Immature natural killer cell (primary cell): ENCODE measurements around the gene INAFM2. TPM values are rescaled to one million over a fixed set of nuclear protein-coding genes. Genes with fewer than 3 reads are reported as not detected.

Experiments used
- DNase-seq, 3 donors: peaks; one replicate each; pipeline ENCODE4 v3.0.0; 2022; ENCODE audit warnings: mixed read lengths in 1 of 3
- H3K27ac Mint-ChIP-seq, 6 donors: one replicate each; pipeline ENCODE4 v1.8.0; 2020; ENCODE audit warnings: mixed read lengths in 6 of 6, mild to moderate bottlenecking in 5 of 6, inconsistent platforms in 4 of 6, moderate library complexity in 3 of 6
- H3K27me3 Mint-ChIP-seq, 3 donors: one replicate each; pipeline ENCODE4 v1.8.0; 2020 to 2021; ENCODE audit warnings: low read depth in 3 of 3, mild to moderate bottlenecking in 3 of 3, mixed read lengths in 3 of 3, moderate library complexity in 3 of 3, inconsistent platforms in 1 of 3
- H3K36me3 Mint-ChIP-seq, 3 donors: one replicate each; pipeline ENCODE4 v1.8.0; 2020; ENCODE audit warnings: mixed read lengths in 3 of 3, inconsistent platforms in 2 of 3, mild to moderate bottlenecking in 2 of 3
- H3K4me1 Mint-ChIP-seq, 2 donors: one replicate each; pipeline ENCODE4 v1.8.0; 2020; ENCODE audit warnings: inconsistent platforms in 2 of 2, mild to moderate bottlenecking in 2 of 2, mixed read lengths in 2 of 2, moderate library complexity in 1 of 2
- H3K4me3 Mint-ChIP-seq, 5 donors: one replicate each; pipeline ENCODE4 v1.8.0; 2020; ENCODE audit warnings: mild to moderate bottlenecking in 5 of 5, mixed read lengths in 5 of 5, inconsistent platforms in 3 of 5, moderate library complexity in 3 of 5
- H3K9me3 Mint-ChIP-seq, 6 donors: one replicate each; pipeline ENCODE4 v1.8.0; 2020; ENCODE audit warnings: mild to moderate bottlenecking in 6 of 6, mixed read lengths in 6 of 6, inconsistent platforms in 4 of 6, moderate library complexity in 3 of 6
- polyA plus RNA-seq, 3 donors: library from polyadenylated mRNA; unstranded; fragments of 300-500 nt; fragmentation: Illumina TruSeq; gene quantifications; one replicate each; pipeline ENCODE4 v1.2.3, GENCODE V29; 2021

The INAFM2 gene
- polyA plus RNA-seq, 3 donors from 2014 or later = 3.2 to 3.5 (median 3.2) TPM

DNA sequence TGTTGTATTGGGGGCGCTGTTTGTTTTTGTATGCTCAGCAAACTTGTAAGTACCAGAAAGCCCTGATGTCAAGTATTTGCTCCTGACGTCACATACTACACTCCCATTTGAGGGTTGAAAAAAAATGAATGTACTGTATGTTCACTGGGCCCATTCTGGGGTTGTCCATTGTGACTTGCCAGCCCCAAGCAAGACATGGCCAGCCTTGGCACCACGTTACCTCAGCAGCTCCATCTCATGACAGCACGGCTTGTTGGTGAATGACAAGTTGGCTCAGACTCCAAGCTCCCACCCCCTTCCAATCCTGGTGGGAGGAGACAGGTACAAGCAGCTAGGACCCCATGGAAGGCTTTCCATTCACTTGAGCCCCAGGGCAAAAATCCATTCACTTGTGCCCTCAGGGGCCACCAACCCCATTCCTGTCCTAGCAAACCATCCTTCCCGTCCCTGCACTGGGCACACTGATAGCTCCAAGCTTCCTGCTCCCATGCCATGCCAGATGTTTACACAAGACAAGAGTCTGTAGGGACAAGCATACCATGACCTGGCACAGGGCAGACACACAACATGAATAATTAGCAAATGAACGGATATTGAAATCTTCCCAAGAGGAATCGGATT, 28.9 kb downstream of the INAFM2 start:
- Mint-ChIP-seq H3K36me3 (no peaks in the 10 kb centered on the region), H3K27ac (no peak overlapping the region), H3K27me3 (peaks cover 2 to 7% (median 4%) of the 10 kb centered on the region in 3 donors), H3K4me3 (no peak overlapping the region), H3K4me1 (no peaks in the 10 kb centered on the region), H3K9me3 (no peaks in the 10 kb centered on the region)
- no peak for DNase-seq

DNA sequence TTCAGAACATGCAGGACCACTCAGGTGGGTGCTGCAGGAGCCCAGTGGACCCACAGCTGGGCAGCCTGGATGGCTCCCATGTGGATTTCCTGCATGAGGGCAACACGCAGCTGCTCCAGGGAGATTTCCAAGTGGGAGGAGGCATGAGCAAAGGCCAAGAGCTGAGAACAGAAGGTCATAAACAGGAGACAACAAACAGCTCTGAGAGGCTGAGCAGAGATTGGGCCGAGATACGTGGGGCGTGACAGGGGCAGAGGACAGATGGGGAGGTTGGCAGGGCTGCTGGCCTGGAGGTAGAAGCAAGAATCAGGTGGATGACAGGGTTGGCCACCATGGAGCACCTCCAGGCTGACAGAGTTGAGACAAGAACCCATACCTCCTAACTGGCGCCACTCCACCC, 30.2 kb downstream of the INAFM2 start:
- no peak overlapping the region for H3K27ac Mint-ChIP-seq
- peaks cover 1 to 5% of the 10 kb centered on the region in 2 donors for H3K4me1 Mint-ChIP-seq
- no peak for DNase-seq
- H3K27me3 Mint-ChIP-seq = peaks cover 4 to 8% (median 7%) of the 10 kb centered on the region in 3 donors
- H3K36me3 Mint-ChIP-seq = no peaks in the 10 kb centered on the region
- no peaks in the 10 kb centered on the region for H3K9me3 Mint-ChIP-seq
- no peak overlapping the region for H3K4me3 Mint-ChIP-seq

- DNase-seq = no peak
- H3K9me3 Mint-ChIP-seq = no peaks in the 10 kb centered on the region
- no peak overlapping the region for H3K27ac Mint-ChIP-seq
- peaks cover 3 to 10% (median 8%) of the 10 kb centered on the region in 3 donors for H3K27me3 Mint-ChIP-seq
- H3K36me3 Mint-ChIP-seq = no peaks in the 10 kb centered on the region
- peaks cover 10 to 11% of the 10 kb centered on the region in 2 donors for H3K4me1 Mint-ChIP-seq
- no peak overlapping the region for H3K4me3 Mint-ChIP-seq
These were observed 31.1 kb downstream of the INAFM2 start for GRCh38 chr15:40354408-40355171.

GRCh38 chr15:40355976-40356585, 32.6 kb downstream of the INAFM2 start:
- Mint-ChIP-seq H3K9me3 (no peaks in the 10 kb centered on the region), H3K27ac (no peak overlapping the region), H3K27me3 (peaks cover 3 to 10% (median 8%) of the 10 kb centered on the region in 3 donors), H3K36me3 (no peaks in the 10 kb centered on the region), H3K4me3 (no peak overlapping the region), H3K4me1 (peaks cover 11 to 14% of the 10 kb centered on the region in 2 donors)
- DNase-seq = no peak

GRCh38 chr15:40357246-40357645, 33.8 kb downstream of the INAFM2 start:
- DNase-seq = no peak
- peaks cover 11 to 14% of the 10 kb centered on the region in 2 donors for H3K4me1 Mint-ChIP-seq
- no peak overlapping the region for H3K27ac Mint-ChIP-seq
- peaks cover 0 to 1% (median 0%) of the 10 kb centered on the region in 3 donors for H3K36me3 Mint-ChIP-seq
- H3K9me3 Mint-ChIP-seq = no peaks in the 10 kb centered on the region
- peak overlapping the region; percentile 61 to 89 (median 85) for H3K4me3 Mint-ChIP-seq
- H3K27me3 Mint-ChIP-seq = peaks cover 3 to 10% (median 8%) of the 10 kb centered on the region in 3 donors

DNA sequence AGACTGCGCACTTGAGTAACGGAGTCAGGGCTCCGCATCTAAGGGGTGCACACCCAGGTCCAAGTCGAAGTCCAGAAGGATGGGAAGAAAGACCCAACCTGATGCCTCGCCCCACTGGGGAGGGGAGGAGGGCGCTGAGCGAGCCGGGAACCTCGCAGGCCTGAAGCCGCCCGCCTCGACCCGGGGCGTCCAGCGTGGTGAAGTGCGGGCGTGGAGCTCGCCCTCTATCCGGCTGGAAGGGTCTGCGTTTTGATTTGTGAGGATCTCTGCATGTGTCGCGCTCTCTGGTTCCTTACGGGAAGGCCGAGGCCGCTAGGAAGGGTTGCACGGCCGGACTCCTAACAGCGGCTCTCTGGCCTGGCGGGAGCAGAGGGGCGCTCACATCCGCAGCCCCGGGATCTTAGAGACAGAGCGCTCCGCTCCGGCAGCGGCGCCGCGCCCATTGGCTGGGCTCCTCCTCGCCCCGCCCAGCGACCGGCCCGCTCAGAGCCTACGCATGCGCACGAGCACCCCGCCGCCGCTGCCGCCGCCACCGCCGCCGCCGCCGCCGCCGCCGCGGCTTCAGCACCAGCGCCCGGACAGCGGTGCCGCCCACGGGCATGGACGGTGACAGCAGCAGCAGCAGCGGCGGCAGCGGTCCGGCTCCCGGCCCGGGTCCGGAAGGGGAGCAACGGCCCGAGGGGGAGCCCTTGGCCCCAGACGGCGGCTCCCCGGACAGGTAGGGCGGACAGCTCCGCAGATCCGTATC, 34.4 kb downstream of the INAFM2 start, which contains the start of gene DISP2:
DISP2 (plus strand) TSS at position 497 of the 748 bp plus-strand sequence; CDS start at position 600, 103 bp downstream.
- Mint-ChIP-seq H3K27me3 (peaks cover 3 to 10% (median 8%) of the 10 kb centered on the region in 3 donors), H3K4me3 (peak within 1 kb of the TSS; percentile 78 to 89 (median 85)), H3K9me3 (no peaks in the 10 kb centered on the region), H3K36me3 (peaks cover 0 to 6% (median 4%) of the 10 kb centered on the region in 3 donors), H3K4me1 (peaks cover 11 to 20% of the 10 kb centered on the region in 2 donors), H3K27ac (peak within 1 kb of the TSS in 1 of 6 donors; percentile 37)
- peak; percentile 91 to 93 (median 91) for DNase-seq

- Mint-ChIP-seq H3K9me3 (no peaks in the 10 kb centered on the region), H3K4me1 (peaks cover 11 to 20% of the 10 kb centered on the region in 2 donors), H3K27me3 (peaks cover 3 to 8% (median 8%) of the 10 kb centered on the region in 3 donors), H3K36me3 (peaks cover 0 to 6% (median 4%) of the 10 kb centered on the region in 3 donors), H3K27ac (peak overlapping the region in 1 of 6 donors; percentile 37), H3K4me3 (peak overlapping the region; percentile 73 to 80 (median 78))
- no peak for DNase-seq
These were observed 35.2 kb downstream of the INAFM2 start for GRCh38 chr15:40358471-40359353.

GRCh38 chr15:40360015-40360414, 36.5 kb downstream of the INAFM2 start:
- Mint-ChIP-seq H3K27ac (no peak overlapping the region), H3K27me3 (peaks cover 3 to 8% (median 4%) of the 10 kb centered on the region in 3 donors), H3K4me3 (peak overlapping the region in 2 of 5 donors; percentile 54 to 78), H3K4me1 (peaks cover 11 to 21% of the 10 kb centered on the region in 2 donors), H3K9me3 (no peaks in the 10 kb centered on the region), H3K36me3 (peaks cover 0 to 6% (median 4%) of the 10 kb centered on the region in 3 donors)
- no peak for DNase-seq

- Mint-ChIP-seq H3K4me3 (no peak overlapping the region), H3K27me3 (peaks cover 3 to 8% (median 3%) of the 10 kb centered on the region in 3 donors), H3K9me3 (no peaks in the 10 kb centered on the region), H3K36me3 (peaks cover 0 to 6% (median 4%) of the 10 kb centered on the region in 3 donors), H3K27ac (no peak overlapping the region), H3K4me1 (peaks cover 27 to 36% of the 10 kb centered on the region in 2 donors)
- no peak for DNase-seq
These were observed 38.1 kb downstream of the INAFM2 start for GRCh38 chr15:40361640-40362039.

DNA sequence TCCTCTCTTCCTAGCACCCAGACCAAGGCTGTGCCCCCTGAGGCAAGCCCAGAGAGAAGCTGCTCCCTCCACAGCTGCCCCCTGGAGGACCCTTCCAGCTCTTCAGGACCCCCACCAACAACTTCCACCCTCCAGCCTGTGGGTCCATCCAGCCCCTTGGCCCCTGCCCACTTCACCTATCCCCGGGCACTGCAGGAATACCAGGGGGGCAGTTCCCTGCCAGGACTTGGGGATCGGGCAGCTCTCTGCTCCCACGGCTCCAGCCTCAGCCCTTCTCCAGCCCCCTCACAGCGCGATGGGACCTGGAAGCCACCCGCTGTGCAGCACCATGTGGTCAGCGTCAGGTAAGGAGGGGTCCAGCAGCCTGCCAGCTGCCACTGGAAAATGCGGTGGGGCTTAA, 40.1 kb downstream of the INAFM2 start:
- peaks cover 0 to 6% (median 4%) of the 10 kb centered on the region in 3 donors for H3K36me3 Mint-ChIP-seq
- no peaks in the 10 kb centered on the region for H3K9me3 Mint-ChIP-seq
- no peak overlapping the region for H3K4me3 Mint-ChIP-seq
- no peak overlapping the region for H3K27ac Mint-ChIP-seq
- DNase-seq = no peak
- peaks cover 6 to 7% (median 6%) of the 10 kb centered on the region in 3 donors for H3K27me3 Mint-ChIP-seq
- peaks cover 35 to 48% of the 10 kb centered on the region in 2 donors for H3K4me1 Mint-ChIP-seq

- H3K36me3 Mint-ChIP-seq = peaks cover 0 to 6% (median 4%) of the 10 kb centered on the region in 3 donors
- H3K4me3 Mint-ChIP-seq = no peak overlapping the region
- no peak overlapping the region for H3K27ac Mint-ChIP-seq
- DNase-seq = no peak
- peaks cover 3 to 6% (median 6%) of the 10 kb centered on the region in 3 donors for H3K27me3 Mint-ChIP-seq
- peaks cover 32 to 46% of the 10 kb centered on the region in 2 donors for H3K4me1 Mint-ChIP-seq
- no peaks in the 10 kb centered on the region for H3K9me3 Mint-ChIP-seq
These were observed 40.8 kb downstream of the INAFM2 start for GRCh38 chr15:40364251-40364650.

DNA sequence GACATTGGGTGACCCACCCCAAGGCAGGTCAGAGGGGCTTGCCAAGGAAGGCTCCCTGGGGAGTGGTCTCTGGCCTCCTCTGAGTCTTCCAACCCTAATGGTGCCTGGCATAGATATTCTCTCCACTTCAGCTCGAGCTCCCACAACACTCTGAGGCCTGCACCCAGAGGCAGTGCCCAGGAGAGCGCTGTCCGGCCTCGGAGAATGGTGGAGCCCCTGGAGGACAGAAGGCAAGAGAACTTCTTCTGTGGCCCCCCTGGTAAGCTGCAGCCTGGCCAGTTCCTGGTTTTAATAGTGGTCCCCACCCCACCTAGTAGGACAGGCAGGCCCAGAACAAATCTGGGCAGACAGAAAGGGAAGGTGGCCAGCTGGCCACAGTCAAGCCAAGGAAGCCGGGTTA, 41.5 kb downstream of the INAFM2 start:
- H3K36me3 Mint-ChIP-seq = peaks cover 0 to 6% (median 4%) of the 10 kb centered on the region in 3 donors
- H3K4me3 Mint-ChIP-seq = peak overlapping the region in 1 of 5 donors; percentile 41
- H3K9me3 Mint-ChIP-seq = no peaks in the 10 kb centered on the region

More for the DNA sequence above, 41.5 kb downstream of the INAFM2 start:
- Mint-ChIP-seq H3K27me3 (peaks cover 3 to 6% (median 6%) of the 10 kb centered on the region in 3 donors), H3K4me1 (peaks cover 32 to 40% of the 10 kb centered on the region in 2 donors), H3K27ac (no peak overlapping the region)
- no peak for DNase-seq
